ENCODE measurements around the gene UBE2D1.

The UBE2D1 gene

GRCh38 chr10:58334817-58335305 lies at the start of gene UBE2D1:
TSS of gene UBE2D1 (plus strand) at chr10:58335006. CDS start at chr10:58335202, 196 bp downstream.
- DNase-seq, result peak; percentile 67

GRCh38 chr10:58291538-58292174 lies 43.1 kb upstream of the UBE2D1 start:
- DNase-seq, result no peak

- DNase-seq, result no peak
These were observed 40.8 kb upstream of the UBE2D1 start for GRCh38 chr10:58293989-58294388.

GRCh38 chr10:58299580-58299979 lies 35.2 kb upstream of the UBE2D1 start:
- peak; percentile 9 for DNase-seq

- no peak for DNase-seq
These were observed 34.1 kb upstream of the UBE2D1 start for GRCh38 chr10:58300676-58301075.

- no peak for DNase-seq
These were observed 32.6 kb upstream of the UBE2D1 start for GRCh38 chr10:58302254-58302653.

GRCh38 chr10:58304099-58304633 lies 30.6 kb upstream of the UBE2D1 start:
- no peak for DNase-seq

GRCh38 chr10:58305821-58306220 lies 29.0 kb upstream of the UBE2D1 start:
- no peak for DNase-seq

GRCh38 chr10:58307676-58308075 lies 27.1 kb upstream of the UBE2D1 start:
- DNase-seq, result no peak

- DNase-seq, result no peak
These were observed 23.8 kb upstream of the UBE2D1 start for GRCh38 chr10:58311026-58311425.

GRCh38 chr10:58316874-58317273 lies 17.9 kb upstream of the UBE2D1 start:
- DNase-seq, result no peak

GRCh38 chr10:58318346-58318745 lies 16.5 kb upstream of the UBE2D1 start:
- no peak for DNase-seq

GRCh38 chr10:58319599-58319998 lies 15.2 kb upstream of the UBE2D1 start:
- no peak for DNase-seq

- DNase-seq, result no peak
These were observed 14.3 kb upstream of the UBE2D1 start for GRCh38 chr10:58320351-58321049.

- DNase-seq, result no peak
These were observed 12.6 kb upstream of the UBE2D1 start for GRCh38 chr10:58322072-58322834.

GRCh38 chr10:58322835-58323209 lies 12.0 kb upstream of the UBE2D1 start:
- no peak for DNase-seq

- DNase-seq, result no peak
These were observed 7.8 kb upstream of the UBE2D1 start for GRCh38 chr10:58326967-58327381.

GRCh38 chr10:58328233-58328632 lies 6.6 kb upstream of the UBE2D1 start:
- DNase-seq, result no peak

GRCh38 chr10:58330431-58330830 lies 4.4 kb upstream of the UBE2D1 start:
- no peak for DNase-seq

GRCh38 chr10:58331646-58332045 lies 3.2 kb upstream of the UBE2D1 start:
- DNase-seq, result no peak

- no peak for DNase-seq
These were observed 650 bp downstream of the UBE2D1 start for GRCh38 chr10:58335306-58336005.

- no peak for DNase-seq
These were observed 1.4 kb downstream of the UBE2D1 start for GRCh38 chr10:58336242-58336641.

GRCh38 chr10:58341422-58341821 lies 6.6 kb downstream of the UBE2D1 start:
- DNase-seq, result no peak

Data from NCI-H1092 (cell line).